Measurements from ENCODE around the gene SPG21.

The SPG21 gene

DNA sequence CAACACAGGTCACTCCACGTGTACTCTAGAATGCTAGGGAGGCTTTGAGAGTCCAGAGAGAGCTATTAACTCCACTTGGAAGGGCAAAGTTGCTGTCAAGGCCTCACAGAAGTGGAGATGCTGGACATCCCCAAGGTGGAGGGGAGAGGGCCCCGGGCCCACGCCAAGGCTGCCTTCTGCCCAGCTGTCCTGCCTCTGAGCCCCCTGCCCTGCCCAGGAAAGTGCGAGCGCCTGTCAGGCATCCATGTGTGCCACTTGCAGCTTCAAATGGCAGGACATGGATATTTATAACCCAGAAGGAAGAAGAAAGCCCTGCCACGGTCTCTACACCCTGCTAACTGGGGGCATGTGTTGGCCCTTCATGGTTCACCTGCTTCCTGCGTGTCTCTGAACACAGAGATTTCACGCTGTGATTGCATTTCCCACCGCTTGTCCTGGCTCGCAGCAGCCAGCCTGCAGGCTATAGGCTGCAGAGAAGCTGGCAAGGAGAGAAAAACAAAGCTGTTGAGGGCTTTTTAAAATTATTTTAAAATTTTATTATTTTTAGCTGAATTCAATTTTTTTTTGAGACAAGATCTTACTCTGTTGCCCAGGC, 61.0 kb downstream of the SPG21 start:
- Histone ChIP-seq H3K4ac (ENCODE audit: low read length) (no peak overlapping the region), H2AK5ac (ENCODE audit: low read depth, low read length) (no peak overlapping the region), H4K8ac (ENCODE audit: low read depth, low read length) (no peak overlapping the region), H3K9ac (ENCODE audit: low read depth, low read length, poor library complexity) (no peak overlapping the region), H4K91ac (ENCODE audit: low read depth, low read length, poor library complexity) (no peak overlapping the region), H2BK5ac (ENCODE audit: low read length) (no peak overlapping the region), H3K9me3 (replicated peaks in 1 of 2; ENCODE audit: control insufficient read depth in 2 of 2, insufficient read depth in 1 of 2, low read depth in 1 of 2, low read length in 2 of 2) (no peaks in the 10 kb centered on the region), H3K4me3 (ENCODE audit: low read length in 2 of 2) (no peak overlapping the region), H3K27ac (replicated peaks; ENCODE audit: low read length) (no peak overlapping the region), H3K36me3 (replicated peaks in 1 of 2; ENCODE audit: control insufficient read depth in 2 of 2, insufficient read depth in 2 of 2, low read length in 2 of 2) (no peaks in the 10 kb centered on the region), H3K23ac (ENCODE audit: low read depth, low read length, poor library complexity) (no peak overlapping the region), H3K14ac (ENCODE audit: low read length) (no peak overlapping the region), H3K18ac (ENCODE audit: low read length) (peak overlapping the region; percentile 35), H2BK12ac (ENCODE audit: low read length) (no peak overlapping the region), H2BK120ac (ENCODE audit: low read depth, low read length) (no peak overlapping the region), H3K4me1 (ENCODE audit: control insufficient read depth in 2 of 2, insufficient read depth in 1 of 2, low read depth in 1 of 2, low read length in 2 of 2) (no peaks in the 10 kb centered on the region), H3K79me1 (ENCODE audit: low read depth, low read length) (no peaks in the 10 kb centered on the region), H3K27me3 (ENCODE audit: control insufficient read depth in 3 of 3, insufficient read depth in 3 of 3, low read depth in 1 of 3, low read length in 3 of 3) (no peaks in the 10 kb centered on the region), H3K4me2 (ENCODE audit: insufficient read depth, low read length, poor library complexity, severe bottlenecking) (no peak overlapping the region), H2AFZ (ENCODE audit: low read length) (no peak overlapping the region), H2BK15ac (ENCODE audit: low read length) (no peak overlapping the region)
- WGBS, 2 donors (ENCODE audit: extremely low coverage in 2 of 2, insufficient read length in 2 of 2, insufficient replicate concordance in 1 of 2): no CpG with 5 or more reads among the region's 10 CpGs
- no peak for DNase-seq (ENCODE audit: low spot score)

DNA sequence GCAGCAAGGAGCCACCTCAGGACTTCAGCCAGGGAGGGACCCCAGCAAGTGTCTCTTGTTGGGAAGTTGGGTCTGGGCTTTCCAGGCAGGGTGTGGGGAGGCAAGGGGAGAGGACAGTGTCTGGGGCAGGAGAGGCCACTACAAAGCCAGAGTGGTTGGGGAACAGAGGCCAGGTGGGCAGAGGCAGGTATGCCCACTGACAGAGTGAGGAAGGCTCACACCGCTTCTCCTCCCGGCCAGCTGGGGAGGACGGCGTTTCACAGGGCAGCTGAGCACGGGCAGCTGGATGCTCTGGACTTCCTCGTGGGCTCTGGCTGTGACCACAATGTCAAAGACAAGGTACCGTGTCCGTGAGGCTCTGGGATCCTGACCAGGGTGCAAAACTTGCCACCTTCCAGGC, 63.1 kb downstream of the SPG21 start:
- no peak overlapping the region for H3K4ac ChIP-seq (ENCODE audit: low read length)
- H3K14ac ChIP-seq (ENCODE audit: low read length): no peak overlapping the region
- H2BK15ac ChIP-seq (ENCODE audit: low read length): no peak overlapping the region
- H3K79me1 ChIP-seq (ENCODE audit: low read depth, low read length): no peaks in the 10 kb centered on the region
- no peak overlapping the region for H2AFZ ChIP-seq (ENCODE audit: low read length)
- no peak for DNase-seq (ENCODE audit: low spot score)
- H3K4me1 ChIP-seq (ENCODE audit: control insufficient read depth in 2 of 2, insufficient read depth in 1 of 2, low read depth in 1 of 2, low read length in 2 of 2): no peaks in the 10 kb centered on the region
- H2BK12ac ChIP-seq (ENCODE audit: low read length): no peak overlapping the region
- H2AK5ac ChIP-seq (ENCODE audit: low read depth, low read length): peak overlapping the region; percentile 13
- no peaks in the 10 kb centered on the region for H3K36me3 ChIP-seq (replicated peaks in 1 of 2; ENCODE audit: control insufficient read depth in 2 of 2, insufficient read depth in 2 of 2, low read length in 2 of 2)
- H4K91ac ChIP-seq (ENCODE audit: low read depth, low read length, poor library complexity): no peak overlapping the region
- peak overlapping the region; percentile 14 for H3K18ac ChIP-seq (ENCODE audit: low read length)
- no peak overlapping the region for H3K4me3 ChIP-seq (ENCODE audit: low read length in 2 of 2)
- no peak overlapping the region for H3K9ac ChIP-seq (ENCODE audit: low read depth, low read length, poor library complexity)
- no peak overlapping the region for H2BK5ac ChIP-seq (ENCODE audit: low read length)
- no CpG with 5 or more reads among the region's 8 CpGs for WGBS, 2 donors (ENCODE audit: extremely low coverage in 2 of 2, insufficient read length in 2 of 2, insufficient replicate concordance in 1 of 2)
- no peaks in the 10 kb centered on the region for H3K27me3 ChIP-seq (ENCODE audit: control insufficient read depth in 3 of 3, insufficient read depth in 3 of 3, low read depth in 1 of 3, low read length in 3 of 3)
- no peak overlapping the region for H3K27ac ChIP-seq (replicated peaks; ENCODE audit: low read length)
- no peak overlapping the region for H4K8ac ChIP-seq (ENCODE audit: low read depth, low read length)
- no peak overlapping the region for H3K4me2 ChIP-seq (ENCODE audit: insufficient read depth, low read length, poor library complexity, severe bottlenecking)
- H3K9me3 ChIP-seq (replicated peaks in 1 of 2; ENCODE audit: control insufficient read depth in 2 of 2, insufficient read depth in 1 of 2, low read depth in 1 of 2, low read length in 2 of 2): peaks cover 0 to 3% of the 10 kb centered on the region in 2 donors
- H3K23ac ChIP-seq (ENCODE audit: low read depth, low read length, poor library complexity): peak overlapping the region; percentile 5
- no peak overlapping the region for H2BK120ac ChIP-seq (ENCODE audit: low read depth, low read length)

DNA sequence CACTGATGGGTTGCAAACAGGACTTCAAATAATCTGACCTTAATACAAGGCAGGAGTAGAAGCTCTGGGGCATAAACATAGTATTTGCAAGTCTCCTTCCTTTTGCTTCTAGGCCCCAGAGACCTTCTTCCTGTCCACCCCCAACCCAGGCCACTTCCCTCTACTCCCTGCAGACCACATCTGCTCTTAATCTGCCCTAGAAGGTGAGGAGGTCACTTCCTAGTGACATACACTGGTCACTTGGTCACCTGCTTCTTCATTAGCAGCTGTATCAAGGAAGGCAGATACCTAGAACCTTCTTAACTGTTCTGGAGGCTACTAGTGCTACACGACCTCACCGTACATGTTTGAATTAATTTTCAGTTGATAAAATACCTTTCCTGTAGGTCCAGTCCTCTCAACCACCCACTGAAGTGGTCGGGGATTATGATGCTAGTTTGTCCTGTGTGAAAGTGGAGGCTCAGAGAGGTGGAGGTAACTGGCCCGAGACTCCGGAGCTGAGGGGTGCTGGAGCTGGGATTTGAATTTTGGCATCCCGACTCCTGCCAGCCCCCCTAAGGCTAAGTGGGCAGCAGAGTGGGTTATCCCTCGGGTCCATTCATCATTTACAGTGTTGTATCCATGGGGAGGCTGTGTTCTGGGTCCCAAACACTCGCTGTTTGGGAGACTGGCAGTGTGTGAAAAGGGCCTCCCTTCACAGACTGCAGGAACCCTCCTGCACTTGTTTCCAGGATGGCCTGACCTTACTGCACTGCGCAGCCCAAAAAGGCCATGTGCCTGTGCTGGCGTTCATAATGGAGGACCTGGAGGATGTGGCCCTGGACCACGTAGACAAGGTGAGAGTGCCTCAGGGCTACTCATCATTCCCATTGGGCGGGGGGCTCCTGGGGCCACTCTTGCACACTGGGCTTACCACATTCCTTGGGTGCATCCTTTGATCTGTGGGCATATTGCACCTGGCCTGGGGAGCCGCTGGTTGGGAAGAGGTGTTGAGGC, 64.1 kb downstream of the SPG21 start:
- no peak overlapping the region for H2AFZ ChIP-seq (ENCODE audit: low read length)
- H3K4me2 ChIP-seq (ENCODE audit: insufficient read depth, low read length, poor library complexity, severe bottlenecking): no peak overlapping the region
- no peak overlapping the region for H2BK15ac ChIP-seq (ENCODE audit: low read length)
- H2BK12ac ChIP-seq (ENCODE audit: low read length): no peak overlapping the region
- WGBS, 2 donors (ENCODE audit: extremely low coverage in 2 of 2, insufficient read length in 2 of 2, insufficient replicate concordance in 1 of 2): no CpG with 5 or more reads among the region's 13 CpGs
- H3K4me1 ChIP-seq (ENCODE audit: control insufficient read depth in 2 of 2, insufficient read depth in 1 of 2, low read depth in 1 of 2, low read length in 2 of 2): no peaks in the 10 kb centered on the region
- no peak overlapping the region for H3K14ac ChIP-seq (ENCODE audit: low read length)
- H4K8ac ChIP-seq (ENCODE audit: low read depth, low read length): no peak overlapping the region
- no peak overlapping the region for H3K4me3 ChIP-seq (ENCODE audit: low read length in 2 of 2)
- no peak overlapping the region for H2BK120ac ChIP-seq (ENCODE audit: low read depth, low read length)
- no peak overlapping the region for H3K23ac ChIP-seq (ENCODE audit: low read depth, low read length, poor library complexity)
- no peak overlapping the region for H3K9ac ChIP-seq (ENCODE audit: low read depth, low read length, poor library complexity)
- H2BK5ac ChIP-seq (ENCODE audit: low read length): no peak overlapping the region
- H3K18ac ChIP-seq (ENCODE audit: low read length): no peak overlapping the region
- no peaks in the 10 kb centered on the region for H3K36me3 ChIP-seq (replicated peaks in 1 of 2; ENCODE audit: control insufficient read depth in 2 of 2, insufficient read depth in 2 of 2, low read length in 2 of 2)
- no peak overlapping the region for H4K91ac ChIP-seq (ENCODE audit: low read depth, low read length, poor library complexity)
- no peak overlapping the region for H3K27ac ChIP-seq (replicated peaks; ENCODE audit: low read length)
- peaks cover 0 to 3% of the 10 kb centered on the region in 2 donors for H3K9me3 ChIP-seq (replicated peaks in 1 of 2; ENCODE audit: control insufficient read depth in 2 of 2, insufficient read depth in 1 of 2, low read depth in 1 of 2, low read length in 2 of 2)
- H3K4ac ChIP-seq (ENCODE audit: low read length): no peak overlapping the region
- no peaks in the 10 kb centered on the region for H3K27me3 ChIP-seq (ENCODE audit: control insufficient read depth in 3 of 3, insufficient read depth in 3 of 3, low read depth in 1 of 3, low read length in 3 of 3)
- no peak for DNase-seq (ENCODE audit: low spot score)
- H3K79me1 ChIP-seq (ENCODE audit: low read depth, low read length): no peaks in the 10 kb centered on the region
- H2AK5ac ChIP-seq (ENCODE audit: low read depth, low read length): no peak overlapping the region

DNA sequence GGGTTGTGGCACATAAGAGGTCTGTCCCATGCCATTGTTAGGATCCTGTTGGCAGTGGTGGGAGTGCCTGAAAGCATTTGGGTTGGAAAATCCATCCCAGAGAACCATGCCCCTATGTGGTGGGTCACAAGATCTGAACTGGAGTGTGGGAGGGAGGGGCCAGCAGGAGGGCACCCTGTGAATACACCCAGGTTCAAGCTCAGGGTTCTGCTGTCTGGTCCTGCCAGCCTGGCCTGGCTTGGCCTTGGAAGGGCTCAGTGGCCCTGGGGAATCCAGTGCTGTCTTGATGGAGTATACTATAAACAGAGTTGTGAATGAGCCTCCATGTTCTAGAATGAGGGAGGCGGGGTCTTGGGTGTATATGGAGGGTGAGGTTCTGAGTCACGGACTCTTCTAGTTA, 66.2 kb downstream of the SPG21 start:
- Histone ChIP-seq H3K23ac (ENCODE audit: low read depth, low read length, poor library complexity) (no peak overlapping the region), H3K36me3 (replicated peaks in 1 of 2; ENCODE audit: control insufficient read depth in 2 of 2, insufficient read depth in 2 of 2, low read length in 2 of 2) (no peaks in the 10 kb centered on the region), H3K9me3 (replicated peaks in 1 of 2; ENCODE audit: control insufficient read depth in 2 of 2, insufficient read depth in 1 of 2, low read depth in 1 of 2, low read length in 2 of 2) (peaks cover 0 to 3% of the 10 kb centered on the region in 2 donors), H3K9ac (ENCODE audit: low read depth, low read length, poor library complexity) (no peak overlapping the region), H2AFZ (ENCODE audit: low read length) (no peak overlapping the region), H2BK15ac (ENCODE audit: low read length) (no peak overlapping the region), H3K4me1 (ENCODE audit: control insufficient read depth in 2 of 2, insufficient read depth in 1 of 2, low read depth in 1 of 2, low read length in 2 of 2) (no peaks in the 10 kb centered on the region), H3K27ac (replicated peaks; ENCODE audit: low read length) (no peak overlapping the region), H3K27me3 (ENCODE audit: control insufficient read depth in 3 of 3, insufficient read depth in 3 of 3, low read depth in 1 of 3, low read length in 3 of 3) (no peaks in the 10 kb centered on the region), H2BK120ac (ENCODE audit: low read depth, low read length) (no peak overlapping the region), H3K79me1 (ENCODE audit: low read depth, low read length) (no peaks in the 10 kb centered on the region), H3K14ac (ENCODE audit: low read length) (no peak overlapping the region), H3K4ac (ENCODE audit: low read length) (no peak overlapping the region), H4K91ac (ENCODE audit: low read depth, low read length, poor library complexity) (no peak overlapping the region), H4K8ac (ENCODE audit: low read depth, low read length) (no peak overlapping the region), H3K18ac (ENCODE audit: low read length) (no peak overlapping the region), H2AK5ac (ENCODE audit: low read depth, low read length) (no peak overlapping the region), H2BK5ac (ENCODE audit: low read length) (no peak overlapping the region), H3K4me2 (ENCODE audit: insufficient read depth, low read length, poor library complexity, severe bottlenecking) (no peak overlapping the region), H3K4me3 (ENCODE audit: low read length in 2 of 2) (no peak overlapping the region), H2BK12ac (ENCODE audit: low read length) (no peak overlapping the region)
- no peak for DNase-seq (ENCODE audit: low spot score)
- no CpG with 5 or more reads among the region's 2 CpGs for WGBS, 2 donors (ENCODE audit: extremely low coverage in 2 of 2, insufficient read length in 2 of 2, insufficient replicate concordance in 1 of 2)
